Esophagus muscularis mucosa (tissue), 4 donors: Measurements from ENCODE around the gene MYRIP. TPM values are rescaled to one million over a fixed set of nuclear protein-coding genes. Genes with fewer than 3 reads are reported as not detected.

ENCODE experiments used
- DNase-seq: peaks from one replicate; pipeline ENCODE4 v3.0.0-alpha.2; 2017; ENCODE audit errors: extremely low spot score
- H3K27ac ChIP-seq, 4 donors: fragments of 200-600 bp; sonication (generic); replicated peaks in 1 of 4; 1 replicate in 3 of 4; 2 replicates in 1 of 4; pipeline ENCODE4 v1.5.1; 2016 to 2019; ENCODE audit warnings: mild to moderate bottlenecking in 1 of 4
- H3K27me3 ChIP-seq, 4 donors: fragments of 200-600 bp; sonication (generic); one replicate each; pipeline versions ENCODE4 v1.5.1 to v1.6.0; 2016 to 2019
- H3K36me3 ChIP-seq, 4 donors: fragments of 200-600 bp; sonication (generic); one replicate each; pipeline ENCODE4 v1.5.1; 2016 to 2019
- H3K4me1 ChIP-seq, 4 donors: fragments of 200-600 bp; sonication (generic); one replicate each; pipeline ENCODE4 v1.5.1; 2016 to 2019
- H3K4me3 ChIP-seq, 4 donors: fragments of 200-600 bp; sonication (generic); 1 replicate in 2 of 4; 2 replicates in 2 of 4; pipeline ENCODE4 v1.5.1; 2016 to 2019; ENCODE audit warnings: mild to moderate bottlenecking in 4 of 4, moderate library complexity in 1 of 4
- H3K9me3 ChIP-seq, 4 donors: fragments of 200-600 bp; sonication (generic); 1 replicate in 3 of 4; 2 replicates in 1 of 4; pipeline ENCODE4 v1.5.1; 2016 to 2019
- EP300 ChIP-seq: sonication (generic); formaldehyde crosslinking; IDR thresholded peaks from one replicate; pipeline ENCODE4 v1.6.1; 2017; ENCODE audit warnings: antibody characterized with exemption
- POLR2A ChIP-seq: fragments of 450-650 bp; IDR thresholded peaks from one replicate; pipeline ENCODE4 v1.6.1; 2017; ENCODE audit warnings: antibody characterized with exemption, moderate library complexity, mild to moderate bottlenecking, low read depth
- POLR2AphosphoS5 ChIP-seq, 2 donors: sonication (generic); formaldehyde crosslinking; IDR thresholded peaks; one replicate each; pipeline ENCODE4 v1.6.1; 2017; ENCODE audit warnings: antibody characterized with exemption in 2 of 2
- WGBS: methylation state at CpG from one replicate; pipeline ENCODE4 v1.1.5; 2018; 5-methylcytosine and 5-hydroxymethylcytosine counted together
- intact Hi-C: fragments of 100-400 bp; cut with DNase I; formaldehyde crosslinking; loops from one replicate; pipeline ENCODE4 v1.15.1; 2023
- total RNA-seq, 4 donors: library from RNA; depleted of rRNA; stranded (reverse); fragments of >200 nt; gene quantifications; one replicate each; pipeline versions ENCODE4 v1.1.0 to v1.2.1, GENCODE V29; 2016
- TF ChIP-seq, protein P1 (sequence below), 3 experiments: fragments of 200-600 bp in 2 of 3; fragments of 450-650 bp in 1 of 3; sonication (generic) in 2 of 3; IDR thresholded peaks; one replicate each; pipeline ENCODE4 v1.5.1; 2017 to 2019; ENCODE audit warnings: antibody characterized with exemption in 3 of 3, mild to moderate bottlenecking in 2 of 3, moderate library complexity in 1 of 3

Gene MYRIP
- total RNA-seq, 4 donors from 2014 or later: 3.3 to 7.2 (median 5.8) TPM

DNA sequence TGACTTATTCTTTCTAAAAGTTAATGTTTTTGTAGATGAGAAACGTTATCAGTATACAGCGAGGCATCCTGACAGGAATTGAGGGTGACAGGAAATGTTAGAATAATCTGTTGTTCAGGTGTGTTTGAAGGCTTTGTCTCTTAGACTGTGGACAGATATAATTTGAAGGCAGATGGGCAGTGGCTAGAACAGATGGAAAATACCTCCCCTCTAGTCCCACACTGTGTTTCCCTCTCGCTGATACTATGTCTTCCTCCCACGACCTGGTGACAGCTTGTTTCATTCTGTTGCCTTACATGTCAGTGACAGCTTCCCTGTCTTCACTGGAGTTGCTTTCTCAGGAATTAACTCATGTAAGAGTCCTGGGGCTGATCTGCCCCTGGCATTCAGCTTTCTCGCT, 125.3 kb downstream of the MYRIP start:
- intact Hi-C loops: no loop called here
- DNase-seq: no peak
- Histone ChIP-seq H3K9me3 (no peaks in the 10 kb centered on the region), H3K4me1 (peaks cover 3 to 25% (median 13%) of the 10 kb centered on the region in 4 donors), H3K36me3 (no peaks in the 10 kb centered on the region), H3K27ac (no peak overlapping the region), H3K27me3 (no peaks in the 10 kb centered on the region), H3K4me3 (no peak overlapping the region)
- TF ChIP-seq EP300 (no peak), POLR2A (no peak), POLR2AphosphoS5 (IDR thresholded peaks at IDR 0.05) (no peak)
- TF ChIP-seq, protein P1, sequence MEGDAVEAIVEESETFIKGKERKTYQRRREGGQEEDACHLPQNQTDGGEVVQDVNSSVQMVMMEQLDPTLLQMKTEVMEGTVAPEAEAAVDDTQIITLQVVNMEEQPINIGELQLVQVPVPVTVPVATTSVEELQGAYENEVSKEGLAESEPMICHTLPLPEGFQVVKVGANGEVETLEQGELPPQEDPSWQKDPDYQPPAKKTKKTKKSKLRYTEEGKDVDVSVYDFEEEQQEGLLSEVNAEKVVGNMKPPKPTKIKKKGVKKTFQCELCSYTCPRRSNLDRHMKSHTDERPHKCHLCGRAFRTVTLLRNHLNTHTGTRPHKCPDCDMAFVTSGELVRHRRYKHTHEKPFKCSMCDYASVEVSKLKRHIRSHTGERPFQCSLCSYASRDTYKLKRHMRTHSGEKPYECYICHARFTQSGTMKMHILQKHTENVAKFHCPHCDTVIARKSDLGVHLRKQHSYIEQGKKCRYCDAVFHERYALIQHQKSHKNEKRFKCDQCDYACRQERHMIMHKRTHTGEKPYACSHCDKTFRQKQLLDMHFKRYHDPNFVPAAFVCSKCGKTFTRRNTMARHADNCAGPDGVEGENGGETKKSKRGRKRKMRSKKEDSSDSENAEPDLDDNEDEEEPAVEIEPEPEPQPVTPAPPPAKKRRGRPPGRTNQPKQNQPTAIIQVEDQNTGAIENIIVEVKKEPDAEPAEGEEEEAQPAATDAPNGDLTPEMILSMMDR (IDR thresholded peaks at IDR 0.05): no peak
- WGBS: 43% methylated on average over 5 of the region's 5 CpGs

DNA sequence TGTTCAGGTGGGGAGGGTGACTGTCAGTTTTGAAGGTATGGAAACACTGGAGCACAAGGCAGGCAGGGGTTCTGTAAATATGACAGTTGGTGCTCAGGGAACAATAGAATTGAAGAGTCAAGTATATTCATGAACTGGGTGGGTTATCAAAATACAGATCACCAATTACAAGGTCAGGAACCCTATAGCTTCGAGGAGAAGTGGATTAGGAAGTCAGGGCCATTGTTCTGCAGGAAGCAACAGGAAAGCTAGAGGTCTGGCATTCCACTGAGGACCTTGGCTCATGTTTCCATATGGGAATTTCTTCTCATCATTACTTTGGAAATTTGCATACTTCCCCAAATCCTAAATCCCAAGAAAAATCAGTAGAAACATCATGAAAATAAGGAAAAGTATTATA, 125.9 kb downstream of the MYRIP start:
- WGBS: 42% methylated on average over 1 of the region's 1 CpG
- no peak overlapping the region for H3K4me3 ChIP-seq
- no peak overlapping the region for H3K27ac ChIP-seq
- no peaks in the 10 kb centered on the region for H3K27me3 ChIP-seq
- H3K4me1 ChIP-seq: peaks cover 3 to 25% (median 13%) of the 10 kb centered on the region in 4 donors
- H3K36me3 ChIP-seq: no peaks in the 10 kb centered on the region
- H3K9me3 ChIP-seq: no peaks in the 10 kb centered on the region
- no peak for DNase-seq
- intact Hi-C loops: no loop called here
- TF ChIP-seq POLR2AphosphoS5 (IDR thresholded peaks at IDR 0.05): no peak
- TF ChIP-seq EP300: no peak
- TF ChIP-seq, protein P1 (IDR thresholded peaks at IDR 0.05): no peak
- TF ChIP-seq POLR2A: no peak

DNA sequence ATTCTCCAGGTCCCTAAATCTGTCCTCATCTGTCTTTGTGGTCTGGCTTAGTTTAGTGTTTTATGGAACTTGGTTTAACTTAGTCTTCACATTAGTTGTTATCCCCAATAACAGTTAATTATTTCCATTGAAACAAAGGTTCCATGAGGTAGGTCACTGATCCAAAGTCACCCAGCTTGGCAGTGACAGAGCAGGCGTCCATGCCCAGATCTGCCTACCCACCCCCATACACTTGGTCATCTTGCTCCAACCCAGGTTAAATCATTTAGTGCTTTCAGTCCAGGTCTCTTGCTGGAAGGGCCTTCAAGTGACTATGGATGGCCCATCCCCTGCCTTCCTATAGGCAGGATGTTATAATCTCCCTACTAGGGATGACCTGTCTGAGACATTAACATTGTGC, 127.4 kb downstream of the MYRIP start:
- no peak overlapping the region for H3K4me3 ChIP-seq
- no peaks in the 10 kb centered on the region for H3K36me3 ChIP-seq
- intact Hi-C loops: no loop called here
- TF ChIP-seq, protein P1 (IDR thresholded peaks at IDR 0.05): no peak
- no peak for TF ChIP-seq POLR2AphosphoS5 (IDR thresholded peaks at IDR 0.05)
- no peak for TF ChIP-seq EP300
- H3K9me3 ChIP-seq: no peaks in the 10 kb centered on the region
- H3K4me1 ChIP-seq: peaks cover 3 to 25% (median 13%) of the 10 kb centered on the region in 4 donors
- 89% methylated on average over 1 of the region's 1 CpG for WGBS
- DNase-seq: no peak
- no peaks in the 10 kb centered on the region for H3K27me3 ChIP-seq
- H3K27ac ChIP-seq: no peak overlapping the region

DNA sequence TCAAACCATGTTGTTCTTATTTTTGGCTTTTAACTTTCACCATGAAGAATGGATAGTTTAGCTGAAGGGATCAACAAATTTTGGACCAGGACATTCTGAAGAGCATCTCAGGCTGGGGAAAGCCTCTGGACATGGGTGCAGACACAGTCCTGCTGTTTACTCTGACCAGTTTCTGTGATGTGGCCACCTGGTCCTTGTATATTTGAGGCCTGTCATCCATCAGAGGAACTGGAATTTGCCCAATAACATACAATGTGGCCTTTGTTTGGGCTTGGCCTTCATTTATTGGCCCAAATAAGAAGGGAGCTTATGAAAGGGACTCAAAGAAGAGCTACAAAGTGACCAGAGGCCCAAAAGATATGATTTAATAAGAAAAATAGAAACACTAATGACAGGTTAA, 127.9 kb downstream of the MYRIP start:
- Histone ChIP-seq H3K9me3 (no peaks in the 10 kb centered on the region), H3K27me3 (no peaks in the 10 kb centered on the region), H3K27ac (no peak overlapping the region), H3K36me3 (no peaks in the 10 kb centered on the region), H3K4me3 (no peak overlapping the region), H3K4me1 (peaks cover 3 to 25% (median 13%) of the 10 kb centered on the region in 4 donors)
- DNase-seq: no peak
- intact Hi-C loops: no loop called here
- TF ChIP-seq EP300 (no peak), POLR2A (no peak), POLR2AphosphoS5 (IDR thresholded peaks at IDR 0.05) (no peak)
- TF ChIP-seq, protein P1 (IDR thresholded peaks at IDR 0.05): no peak

DNA sequence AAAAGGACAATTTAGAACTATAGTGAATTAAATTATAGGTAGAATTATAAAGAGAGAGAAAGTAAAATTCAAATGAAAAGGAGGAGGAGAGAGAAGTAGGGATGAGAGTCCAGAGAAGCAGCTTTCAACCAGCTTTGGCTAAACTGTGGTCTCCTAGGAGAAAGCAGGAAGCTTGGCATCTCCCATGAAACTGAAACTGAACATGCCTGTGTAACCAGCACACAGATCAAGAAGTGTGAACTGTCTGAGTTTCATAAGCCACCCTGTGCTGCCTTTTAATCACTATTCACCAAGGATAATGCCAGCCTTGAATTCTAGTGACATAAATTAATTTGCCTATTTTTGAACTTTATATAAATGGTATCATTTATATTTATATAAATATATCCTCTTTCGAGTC, 128.5 kb downstream of the MYRIP start:
- H3K4me1 ChIP-seq: peaks cover 3 to 25% (median 13%) of the 10 kb centered on the region in 4 donors
- 83% methylated on average over 1 of the region's 1 CpG for WGBS

More for the DNA sequence above, 128.5 kb downstream of the MYRIP start:
- no peaks in the 10 kb centered on the region for H3K9me3 ChIP-seq
- intact Hi-C loops: no loop called here
- no peak overlapping the region for H3K4me3 ChIP-seq
- TF ChIP-seq POLR2AphosphoS5 (IDR thresholded peaks at IDR 0.05) (no peak), EP300 (no peak), POLR2A (no peak)
- TF ChIP-seq, protein P1 (IDR thresholded peaks at IDR 0.05): no peak
- H3K36me3 ChIP-seq: no peaks in the 10 kb centered on the region
- no peak overlapping the region for H3K27ac ChIP-seq
- DNase-seq: no peak
- H3K27me3 ChIP-seq: no peaks in the 10 kb centered on the region
